ENCODE results near the gene VSTM2L.

GRCh38 chr20:37943501-37944455 lies 40.9 kb downstream of the VSTM2L start:
- no peak for TF ChIP-seq RAD21 (conservative IDR thresholded peaks at IDR 0.05)
- TF ChIP-seq CTCF (IDR thresholded peaks at IDR 0.05; ENCODE audit: poor library complexity, severe bottlenecking) = no peak
- TF ChIP-seq EZH2 (IDR thresholded peaks at IDR 0.05; ENCODE audit: borderline replicate concordance, insufficient read depth, low read length, poor library complexity, severe bottlenecking) = no peak
- TF ChIP-seq, protein P1, sequence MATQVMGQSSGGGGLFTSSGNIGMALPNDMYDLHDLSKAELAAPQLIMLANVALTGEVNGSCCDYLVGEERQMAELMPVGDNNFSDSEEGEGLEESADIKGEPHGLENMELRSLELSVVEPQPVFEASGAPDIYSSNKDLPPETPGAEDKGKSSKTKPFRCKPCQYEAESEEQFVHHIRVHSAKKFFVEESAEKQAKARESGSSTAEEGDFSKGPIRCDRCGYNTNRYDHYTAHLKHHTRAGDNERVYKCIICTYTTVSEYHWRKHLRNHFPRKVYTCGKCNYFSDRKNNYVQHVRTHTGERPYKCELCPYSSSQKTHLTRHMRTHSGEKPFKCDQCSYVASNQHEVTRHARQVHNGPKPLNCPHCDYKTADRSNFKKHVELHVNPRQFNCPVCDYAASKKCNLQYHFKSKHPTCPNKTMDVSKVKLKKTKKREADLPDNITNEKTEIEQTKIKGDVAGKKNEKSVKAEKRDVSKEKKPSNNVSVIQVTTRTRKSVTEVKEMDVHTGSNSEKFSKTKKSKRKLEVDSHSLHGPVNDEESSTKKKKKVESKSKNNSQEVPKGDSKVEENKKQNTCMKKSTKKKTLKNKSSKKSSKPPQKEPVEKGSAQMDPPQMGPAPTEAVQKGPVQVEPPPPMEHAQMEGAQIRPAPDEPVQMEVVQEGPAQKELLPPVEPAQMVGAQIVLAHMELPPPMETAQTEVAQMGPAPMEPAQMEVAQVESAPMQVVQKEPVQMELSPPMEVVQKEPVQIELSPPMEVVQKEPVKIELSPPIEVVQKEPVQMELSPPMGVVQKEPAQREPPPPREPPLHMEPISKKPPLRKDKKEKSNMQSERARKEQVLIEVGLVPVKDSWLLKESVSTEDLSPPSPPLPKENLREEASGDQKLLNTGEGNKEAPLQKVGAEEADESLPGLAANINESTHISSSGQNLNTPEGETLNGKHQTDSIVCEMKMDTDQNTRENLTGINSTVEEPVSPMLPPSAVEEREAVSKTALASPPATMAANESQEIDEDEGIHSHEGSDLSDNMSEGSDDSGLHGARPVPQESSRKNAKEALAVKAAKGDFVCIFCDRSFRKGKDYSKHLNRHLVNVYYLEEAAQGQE (IDR thresholded peaks at IDR 0.05; ENCODE audit: borderline replicate concordance) = no peak
